ENCODE data around the gene MAPK7. TPM values are rescaled to one million over a fixed set of nuclear protein-coding genes. Genes with fewer than 3 reads are reported as not detected.

MAPK7 gene
- total RNA-seq, 1 donor from 2014 or later: 7.8 TPM

- Histone ChIP-seq H3K36me3 (ENCODE audit: control insufficient read depth in 3 of 3, insufficient read depth in 3 of 3, low read length in 3 of 3) (no peaks in the 10 kb centered on the region), H3K9ac (ENCODE audit: low read depth in 1 of 3, low read length in 3 of 3) (no peak overlapping the region), H3K4me3 (ENCODE audit: low read length in 3 of 3) (no peak overlapping the region), H3K27me3 (ENCODE audit: control insufficient read depth in 3 of 3, insufficient read depth in 3 of 3, low read length in 3 of 3) (no peaks in the 10 kb centered on the region), H3K9me3 (ENCODE audit: control insufficient read depth in 3 of 3, low read length in 3 of 3) (no peaks in the 10 kb centered on the region), H3K4me1 (ENCODE audit: control insufficient read depth in 3 of 3, insufficient read depth in 3 of 3, low read length in 3 of 3) (peaks cover 0 to 3% (median 0%) of the 10 kb centered on the region in 3 donors), H3K27ac (ENCODE audit: low read depth, low read length) (no peak overlapping the region)
Measured at GRCh38 chr17:19424934-19425868, 46.9 kb downstream of the MAPK7 start.

- Histone ChIP-seq H3K36me3 (ENCODE audit: control insufficient read depth in 3 of 3, insufficient read depth in 3 of 3, low read length in 3 of 3) (no peaks in the 10 kb centered on the region), H3K9ac (ENCODE audit: low read depth in 1 of 3, low read length in 3 of 3) (no peak overlapping the region), H3K27me3 (ENCODE audit: control insufficient read depth in 3 of 3, insufficient read depth in 3 of 3, low read length in 3 of 3) (no peaks in the 10 kb centered on the region), H3K9me3 (ENCODE audit: control insufficient read depth in 3 of 3, low read length in 3 of 3) (no peaks in the 10 kb centered on the region), H3K27ac (ENCODE audit: low read depth, low read length) (no peak overlapping the region), H3K4me1 (ENCODE audit: control insufficient read depth in 3 of 3, insufficient read depth in 3 of 3, low read length in 3 of 3) (peaks cover 0 to 3% (median 0%) of the 10 kb centered on the region in 3 donors), H3K4me3 (ENCODE audit: low read length in 3 of 3) (no peak overlapping the region)
Measured at GRCh38 chr17:19426631-19427030, 48.3 kb downstream of the MAPK7 start.

DNA sequence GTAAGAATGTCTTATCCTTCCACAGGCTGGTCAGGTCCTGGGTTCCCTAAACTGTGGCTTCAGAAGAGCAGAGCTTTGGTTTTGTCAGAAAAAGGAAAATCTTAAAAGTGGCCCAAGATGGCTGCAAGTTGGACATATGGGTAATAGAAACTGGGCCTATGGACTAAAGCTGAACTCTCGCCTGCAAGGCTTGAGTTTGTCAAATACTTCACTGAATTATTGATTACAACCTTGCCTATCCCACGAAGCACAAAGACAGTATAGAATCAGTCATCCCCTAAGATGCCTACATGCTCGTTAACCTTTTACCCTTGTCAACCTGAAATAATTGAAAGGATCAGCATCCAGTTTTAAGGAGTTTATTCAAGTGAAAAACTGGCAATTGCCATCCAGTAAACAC lies 53.4 kb downstream of the MAPK7 start:
- no peaks in the 10 kb centered on the region for H3K4me1 ChIP-seq (ENCODE audit: control insufficient read depth in 3 of 3, insufficient read depth in 3 of 3, low read length in 3 of 3)
- H3K27me3 ChIP-seq (ENCODE audit: control insufficient read depth in 3 of 3, insufficient read depth in 3 of 3, low read length in 3 of 3): no peaks in the 10 kb centered on the region
- no peak overlapping the region for H3K4me3 ChIP-seq (ENCODE audit: low read length in 3 of 3)
- H3K36me3 ChIP-seq (ENCODE audit: control insufficient read depth in 3 of 3, insufficient read depth in 3 of 3, low read length in 3 of 3): no peaks in the 10 kb centered on the region
- H3K9ac ChIP-seq (ENCODE audit: low read depth in 1 of 3, low read length in 3 of 3): no peak overlapping the region
- no peak overlapping the region for H3K27ac ChIP-seq (ENCODE audit: low read depth, low read length)
- no peaks in the 10 kb centered on the region for H3K9me3 ChIP-seq (ENCODE audit: control insufficient read depth in 3 of 3, low read length in 3 of 3)

Small RNA genes lying within 50 kb of the gene (small RNA-seq; reads per million reads assigned to genes)
- gene MIR1180 (6.7 reads per million, percentile 91 among the genes with 10 or more reads in this experiment), gene RF00537 (not detected)

Other genes with a start within 250 kb of the MAPK7 start
- 18.3 TPM for gene EPN2, start 141.1 kb upstream of the MAPK7 start, total RNA-seq
- gene B9D1, start 15.8 kb upstream of the MAPK7 start, total RNA-seq: 3.1 TPM
- gene MFAP4, start 8.7 kb downstream of the MAPK7 start, total RNA-seq: 29.2 TPM
- gene RNF112, start 32.7 kb downstream of the MAPK7 start, total RNA-seq: 2.1 TPM
- gene SLC47A1, start 155.4 kb downstream of the MAPK7 start, total RNA-seq: 0.52 TPM